Measurements from ENCODE around the gene ZCCHC14.

The ZCCHC14 gene

GRCh38 chr16:87457061-87457611 is 35.7 kb downstream of the ZCCHC14 start:
- no peak for DNase-seq (ENCODE audit: low read depth)

GRCh38 chr16:87454391-87454790 is 38.4 kb downstream of the ZCCHC14 start:
- no peak for DNase-seq (ENCODE audit: low read depth)

GRCh38 chr16:87453326-87453725 is 39.5 kb downstream of the ZCCHC14 start:
- no peak for DNase-seq (ENCODE audit: low read depth)

GRCh38 chr16:87451563-87452210 is 41.1 kb downstream of the ZCCHC14 start:
- no peak for DNase-seq (ENCODE audit: low read depth)

GRCh38 chr16:87448866-87449265 is 44.0 kb downstream of the ZCCHC14 start:
- no peak for DNase-seq (ENCODE audit: low read depth)

GRCh38 chr16:87447323-87447722 is 45.5 kb downstream of the ZCCHC14 start:
- DNase-seq (ENCODE audit: low read depth) = no peak

GRCh38 chr16:87446479-87446878 is 46.3 kb downstream of the ZCCHC14 start:
- DNase-seq (ENCODE audit: low read depth) = no peak

- no peak for DNase-seq (ENCODE audit: low read depth)
These were observed 47.3 kb downstream of the ZCCHC14 start for GRCh38 chr16:87445486-87445885.

GRCh38 chr16:87443964-87444363 is 48.9 kb downstream of the ZCCHC14 start:
- no peak for DNase-seq (ENCODE audit: low read depth)

GRCh38 chr16:87443016-87443415 is 49.8 kb downstream of the ZCCHC14 start:
- DNase-seq (ENCODE audit: low read depth) = no peak

GRCh38 chr16:87442581-87442966 is 50.2 kb downstream of the ZCCHC14 start:
- no peak for DNase-seq (ENCODE audit: low read depth)

GRCh38 chr16:87441886-87442580 is 50.8 kb downstream of the ZCCHC14 start:
- no peak for DNase-seq (ENCODE audit: low read depth)

GRCh38 chr16:87439926-87440325 is 52.9 kb downstream of the ZCCHC14 start:
- DNase-seq (ENCODE audit: low read depth) = no peak

- DNase-seq (ENCODE audit: low read depth) = no peak
These were observed 54.2 kb downstream of the ZCCHC14 start for GRCh38 chr16:87438611-87438985.

GRCh38 chr16:87437911-87438610 is 54.8 kb downstream of the ZCCHC14 start:
- DNase-seq (ENCODE audit: low read depth) = no peak

GRCh38 chr16:87437327-87437726 is 55.5 kb downstream of the ZCCHC14 start:
- DNase-seq (ENCODE audit: low read depth) = no peak

GRCh38 chr16:87436225-87437172 is 56.3 kb downstream of the ZCCHC14 start:
- DNase-seq (ENCODE audit: low read depth) = no peak

GRCh38 chr16:87435372-87436224 is 57.2 kb downstream of the ZCCHC14 start:
- DNase-seq (ENCODE audit: low read depth) = no peak

- no peak for DNase-seq (ENCODE audit: low read depth)
These were observed 58.6 kb downstream of the ZCCHC14 start for GRCh38 chr16:87434146-87434667.

GRCh38 chr16:87432330-87432915 is 60.4 kb downstream of the ZCCHC14 start:
- DNase-seq (ENCODE audit: low read depth) = no peak
